ENCODE measurements around the gene TMED1. TPM values are rescaled to one million over a fixed set of nuclear protein-coding genes. Genes with fewer than 3 reads are reported as not detected.
A peak's percentile ranks its signal among the peaks of the same experiment; 100 is the strongest.

TMED1 gene
- total and polyA plus RNA-seq, 9 of the 15 experiments (the other 6 are each of a cell fraction or from before 2014, with no cell fraction given), result 0.86 to 30.2 (median 23.5) TPM

GRCh38 chr19:10850631-10851030, 14.6 kb upstream of the TMED1 start:
- H3K9me1 ChIP-seq (ENCODE audit: control insufficient read depth, insufficient read depth, low read length), result no peaks in the 10 kb centered on the region
- H3K27ac ChIP-seq (ENCODE audit: extremely low read depth, low read depth, low read length), result no peak overlapping the region
- no peak overlapping the region for H3K4me3 ChIP-seq
- no peak overlapping the region for H2AFZ ChIP-seq (ENCODE audit: low read depth, low read length)
- no peak for FAIRE-seq
- no peak for DNase-seq (ENCODE audit: extremely low read depth in 1 of 4, low spot score in 3 of 4)
- ChIA-PET POLR2A (interaction anchor here (2.2 kb wide), 1 partner anchor 14 kb away, joined by 10 read pairs; no protein-coding TSS in a partner anchor), CTCF (ENCODE audit: low intra/inter-chr PET ratio) (no interaction called here)
- ATAC-seq, result no peak
- H3K9me3 ChIP-seq (replicated peaks; ENCODE audit: control insufficient read depth, insufficient read depth, low read depth, low read length), result no peaks in the 10 kb centered on the region
- no TSS peak for BruUV-seq (replicated peaks)
- no peak overlapping the region; a peak in 1 of 4 replicates for H3K9ac ChIP-seq (ENCODE audit: insufficient read depth in 1 of 2, low read depth in 2 of 2, low read length in 2 of 2)
- H4K20me1 ChIP-seq (replicated peaks; ENCODE audit: control insufficient read depth, insufficient read depth, low read length), result no peaks in the 10 kb centered on the region
- 33% methylated on average over 5 of the region's 5 CpGs for WGBS (ENCODE audit: insufficient coverage, low coverage, missing lambda C conversion rate)
- H3K4me2 ChIP-seq (ENCODE audit: insufficient read depth, low read length), result no peak overlapping the region
- no peaks in the 10 kb centered on the region for H3K27me3 ChIP-seq (ENCODE audit: control insufficient read depth in 2 of 2, insufficient read depth in 2 of 2, low read length in 2 of 2)
- no peaks in the 10 kb centered on the region for H3K79me2 ChIP-seq (ENCODE audit: control insufficient read depth, insufficient read depth, low read length)
- intact Hi-C loops (cut with micrococcal nuclease) (no loop called here), in situ Hi-C loops (cut with MboI) (no loop called here)
- H3K36me3 ChIP-seq (ENCODE audit: control insufficient read depth, insufficient read depth, low read length), result no peaks in the 10 kb centered on the region
- peaks cover 0 to 8% of the 10 kb centered on the region in 2 experiments; a peak in 1 of 5 replicates for H3K4me1 ChIP-seq (replicated peaks in 1 of 2; ENCODE audit: control insufficient read depth in 2 of 2, insufficient read depth in 2 of 2, low read length in 2 of 2)
- TF ChIP-seq CEBPB (tag; IDR thresholded peaks at IDR 0.05) (no peak), ZNF436 (CRISPR knock-in tag; IDR thresholded peaks at IDR 0.05) (no peak), TEAD2 (tag; IDR thresholded peaks at IDR 0.05) (no peak), HNRNPUL1 (IDR thresholded peaks at IDR 0.05; ENCODE audit: low read length) (no peak), SMC3 (conservative IDR thresholded peaks at IDR 0.05; ENCODE audit: insufficient read depth, low read depth, low read length) (no peak), ZNF583 (CRISPR knock-in tag; IDR thresholded peaks at IDR 0.05) (no peak), ZNF561 (CRISPR knock-in tag; conservative IDR thresholded peaks at IDR 0.05) (no peak), ARID4B (CRISPR knock-in tag; IDR thresholded peaks at IDR 0.05) (no peak), ERF (CRISPR knock-in tag; IDR thresholded peaks at IDR 0.05) (no peak), ARID1B (IDR thresholded peaks at IDR 0.05) (no peak), CHAMP1 (IDR thresholded peaks at IDR 0.05) (no peak), RBM25 (IDR thresholded peaks at IDR 0.05; ENCODE audit: low read depth, low read length, severe bottlenecking) (peak; percentile 77), CHD4 (IDR thresholded peaks at IDR 0.05; ENCODE audit: insufficient read depth, insufficient replicate concordance, low read depth, low read length, poor library complexity, severe bottlenecking) (peak; percentile 48), ZNF57 (CRISPR knock-in tag; IDR thresholded peaks at IDR 0.05) (no peak)

Measured in K562 (cell line).